ENCODE measurements around the gene DPY19L1.
A peak's percentile ranks its signal among the peaks of the same experiment; 100 is the strongest.
"Not testable (repeated sequence)": the region's sequence is repeated elsewhere in the genome, so short reads cannot be mapped to it uniquely, and the experiment has no call there.

Gene DPY19L1

DNA sequence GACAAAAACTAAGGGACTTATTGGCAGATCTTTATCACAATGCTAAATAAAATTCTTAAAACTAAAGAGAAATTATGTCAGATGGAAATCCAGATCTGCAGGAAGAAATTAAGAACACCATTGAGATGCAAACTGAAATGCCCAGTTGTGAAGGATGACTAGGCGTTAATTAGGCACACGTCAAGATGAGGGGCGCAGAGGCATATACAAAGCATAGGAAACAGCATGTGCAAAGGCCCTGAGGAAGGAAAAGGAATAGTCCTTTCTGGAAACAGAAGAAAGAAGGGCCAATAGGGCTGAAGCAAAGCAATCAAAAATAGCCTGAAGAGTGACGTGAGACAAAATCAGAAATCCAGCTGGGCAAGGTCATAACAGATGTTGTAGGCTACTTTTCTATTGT is 53.1 kb downstream of the DPY19L1 start:
- DNase-seq: not testable (repeated sequence)

- no peak for DNase-seq
Measured at GRCh38 chr7:34982371-34983019, 54.8 kb downstream of the DPY19L1 start.

DNA sequence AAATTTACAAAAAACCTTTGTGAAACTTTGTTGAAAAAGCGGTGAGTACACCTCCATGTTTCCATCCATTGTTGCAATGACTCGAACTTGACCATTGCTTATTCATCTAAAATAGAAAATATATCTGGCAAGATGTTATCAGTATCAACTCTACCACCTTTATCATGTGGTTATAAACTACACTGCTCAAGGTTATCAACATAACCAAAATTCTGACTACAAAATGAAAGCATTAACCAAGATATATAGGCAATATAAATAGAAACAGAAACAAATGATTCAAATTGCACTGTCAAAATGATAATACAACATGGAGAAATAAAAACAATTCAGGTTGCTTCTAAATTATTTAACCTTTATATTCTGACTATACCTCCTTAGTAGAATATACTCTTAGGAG is 58.2 kb downstream of the DPY19L1 start:
- not testable (repeated sequence) for DNase-seq

GRCh38 chr7:34973400-34973760 is 63.9 kb downstream of the DPY19L1 start:
- DNase-seq: no peak

DNA sequence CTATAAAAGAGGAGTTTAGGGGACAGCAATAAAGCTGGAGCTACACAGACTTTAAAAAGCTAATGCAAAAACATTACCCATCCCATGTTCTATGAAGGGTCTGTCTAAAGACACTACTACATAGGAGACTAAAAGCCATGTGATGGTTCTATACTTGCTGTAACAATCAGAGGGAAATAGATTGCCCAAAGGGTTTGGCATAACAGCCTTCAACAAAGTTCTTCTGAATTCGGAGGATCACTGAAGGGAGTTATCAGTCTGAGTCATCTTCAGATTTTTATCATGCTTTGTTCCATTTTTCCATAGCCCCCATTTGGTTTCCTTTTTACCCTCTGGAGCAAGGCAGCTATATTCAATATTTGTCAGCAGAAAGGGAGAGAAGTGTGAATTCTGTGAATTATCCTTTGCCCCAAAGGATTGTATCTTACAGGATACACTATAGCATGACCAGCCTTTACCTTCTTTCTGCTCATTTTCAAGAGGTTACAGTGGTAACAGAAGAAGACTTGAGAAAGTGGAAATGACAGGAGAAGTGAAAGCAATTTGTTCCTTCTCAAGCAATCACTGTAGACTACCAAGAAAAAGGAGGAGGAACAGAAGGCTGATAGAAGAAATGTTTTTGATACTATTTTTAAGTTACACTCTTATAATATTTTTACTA is 64.4 kb downstream of the DPY19L1 start:
- not testable (repeated sequence) for DNase-seq

DNA sequence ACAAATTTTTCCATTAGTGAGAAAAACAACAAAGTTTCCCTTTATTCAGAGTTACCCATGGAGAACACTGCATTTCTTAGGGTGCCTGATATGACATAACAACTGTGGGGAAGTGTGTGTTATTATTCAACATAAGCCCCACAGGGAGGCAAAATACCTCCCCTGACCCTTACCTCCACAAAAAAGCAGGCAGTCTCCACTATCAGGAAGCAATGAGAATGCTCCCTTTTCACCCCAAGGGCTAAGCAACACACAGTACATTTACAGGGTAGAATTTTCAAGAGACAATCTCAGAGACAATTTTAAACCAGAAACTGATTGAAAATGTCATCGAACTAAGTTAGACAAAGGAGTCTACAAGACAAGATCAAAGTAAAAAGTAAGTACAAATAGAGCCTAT is 69.5 kb downstream of the DPY19L1 start:
- DNase-seq: not testable (repeated sequence)

DNA sequence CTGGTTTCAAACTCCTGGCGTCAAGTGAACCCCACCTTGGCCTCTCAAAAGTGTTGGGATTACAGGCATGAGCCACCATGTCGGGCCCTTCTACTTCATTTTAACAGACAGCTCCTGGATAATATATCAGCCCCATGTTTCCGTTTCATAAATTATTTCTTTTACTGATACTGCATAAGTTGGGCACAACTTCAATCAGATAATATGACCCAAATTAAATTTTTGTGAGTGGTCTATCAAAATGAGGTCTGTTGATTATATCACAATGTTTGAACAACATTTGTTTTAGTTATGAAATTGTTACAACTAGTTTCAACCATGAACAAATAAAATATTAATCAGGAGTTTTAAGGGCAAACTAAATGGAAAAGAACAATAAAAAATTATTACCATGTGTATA is 70.8 kb downstream of the DPY19L1 start:
- not testable (repeated sequence) for DNase-seq

DNA sequence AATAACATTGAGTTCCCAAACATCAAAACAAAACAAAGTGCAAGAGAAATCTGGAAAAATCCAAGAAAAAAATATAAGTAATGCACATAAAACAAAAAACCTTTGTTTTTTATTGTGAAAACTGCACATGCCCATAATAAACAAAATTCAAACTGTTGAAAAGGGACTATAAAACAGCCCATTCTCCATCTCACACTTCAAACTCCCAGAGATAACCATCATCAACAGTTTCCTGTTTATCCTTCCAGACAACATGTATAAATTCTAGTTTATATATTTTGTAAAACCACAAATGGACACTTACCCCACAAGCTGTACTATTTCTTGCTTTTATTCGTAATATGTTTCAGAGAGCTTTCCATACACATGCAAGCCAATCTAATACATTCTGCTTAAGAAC is 79.3 kb downstream of the DPY19L1 start:
- DNase-seq: no peak

DNA sequence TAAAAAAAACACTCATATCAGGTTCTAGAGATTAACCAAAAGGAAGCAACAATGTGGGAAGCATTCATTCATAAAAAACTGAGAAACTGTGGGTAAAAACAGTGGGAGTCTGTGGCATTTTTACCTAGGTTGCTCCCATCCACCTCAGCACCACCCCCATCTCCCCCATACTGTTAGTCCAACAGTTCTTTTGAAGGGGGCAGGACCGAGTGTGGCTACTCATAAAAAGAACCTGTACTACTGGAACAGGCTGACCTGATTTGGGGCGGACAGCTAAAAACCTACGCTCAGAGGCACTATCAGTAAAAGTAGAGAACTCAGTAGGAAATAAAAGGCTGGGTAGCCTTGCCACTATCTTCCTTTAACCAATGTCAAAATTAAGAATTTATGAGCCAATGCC is 84.5 kb downstream of the DPY19L1 start:
- no peak for DNase-seq

DNA sequence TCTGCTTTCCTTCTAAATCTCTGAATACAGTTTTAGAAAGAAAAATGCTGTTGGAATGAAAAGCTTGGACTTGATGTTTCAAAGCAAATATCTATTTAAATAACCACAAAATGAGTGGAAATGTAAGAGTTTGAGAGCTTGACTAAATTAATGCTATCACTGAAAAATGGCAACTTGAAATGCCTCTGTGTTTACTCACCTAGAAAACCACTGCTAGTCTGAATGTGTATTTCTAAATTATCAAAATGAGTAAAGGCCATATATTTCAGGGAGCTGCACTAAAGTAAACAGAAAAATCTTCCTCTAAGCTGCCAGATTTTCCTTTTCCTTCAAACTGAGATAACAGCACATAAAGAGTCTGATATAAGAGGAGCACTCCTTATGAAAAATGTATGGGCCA is 87.9 kb downstream of the DPY19L1 start:
- DNase-seq: no peak

DNA sequence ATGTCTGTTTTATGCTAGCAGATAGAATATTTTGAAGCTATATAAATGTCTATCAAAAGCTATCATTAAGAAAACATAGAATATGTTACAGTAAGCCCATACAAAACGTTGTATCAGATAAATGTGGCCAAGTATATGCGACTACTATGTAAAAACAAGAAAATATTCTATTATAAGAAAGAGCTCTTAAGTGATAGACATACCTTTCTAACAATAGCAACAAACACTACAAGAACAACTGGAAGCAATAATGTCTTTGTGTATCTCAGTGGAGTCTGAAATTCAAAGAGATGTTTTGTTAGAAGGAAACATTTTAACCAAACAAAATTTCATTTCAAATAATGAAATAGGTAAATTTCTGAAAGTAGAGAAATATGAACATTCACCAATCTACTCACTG is 89.9 kb downstream of the DPY19L1 start:
- DNase-seq: not testable (repeated sequence)

DNA sequence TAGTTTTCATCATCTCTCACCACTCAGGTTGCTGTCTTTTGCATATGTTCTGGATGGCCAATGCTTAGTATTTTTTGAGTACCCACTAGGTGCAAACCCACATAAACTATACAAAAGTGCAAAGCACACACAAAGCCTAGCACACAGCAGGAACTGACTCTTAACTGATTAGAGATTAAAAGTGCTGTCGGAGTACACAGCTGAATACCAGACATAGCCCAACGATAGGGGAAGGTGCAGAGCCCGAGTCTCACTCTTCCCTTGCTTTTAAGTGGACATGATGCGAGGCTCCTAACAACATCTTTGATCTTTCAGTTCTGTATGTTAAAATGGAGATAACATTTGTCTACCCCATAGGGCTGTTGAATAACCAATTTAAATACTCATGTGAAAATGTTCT is 90.8 kb downstream of the DPY19L1 start:
- DNase-seq: no peak

GRCh38 chr7:34945894-34946477 is 91.3 kb downstream of the DPY19L1 start:
- DNase-seq: not testable (repeated sequence)

DNA sequence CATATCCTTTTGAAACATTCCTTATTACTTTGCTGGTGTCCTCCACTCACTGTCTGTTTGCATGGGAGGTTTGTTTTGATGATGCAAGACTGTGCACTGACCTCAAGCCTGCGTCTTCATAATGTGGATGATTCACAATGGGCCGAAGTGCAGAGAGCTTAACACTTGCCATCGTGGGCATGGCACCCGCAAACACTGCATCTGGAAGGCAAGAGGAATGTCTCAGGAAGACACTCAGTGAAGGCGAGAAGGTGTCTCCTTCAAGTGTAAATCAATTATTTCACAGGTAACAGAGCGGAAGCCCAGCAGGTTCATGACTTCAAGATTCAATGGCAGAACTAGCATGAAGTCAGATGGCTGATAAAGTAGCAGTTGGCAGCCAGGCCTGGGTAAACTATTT is 98.1 kb downstream of the DPY19L1 start:
- DNase-seq: no peak

GRCh38 chr7:34935735-34936165 is 101.5 kb downstream of the DPY19L1 start:
- DNase-seq: peak; percentile 2

GRCh38 chr7:34931739-34932138 is 105.5 kb downstream of the DPY19L1 start:
- no peak for DNase-seq

- not testable (repeated sequence) for DNase-seq
Measured at GRCh38 chr7:34929783-34930182, 107.5 kb downstream of the DPY19L1 start.

GRCh38 chr7:34928560-34928959 is 108.7 kb downstream of the DPY19L1 start:
- DNase-seq: no peak

GRCh38 chr7:34928052-34928451 is 109.2 kb downstream of the DPY19L1 start:
- peak; percentile 54 for DNase-seq

GRCh38 chr7:34920470-34920869 is 116.8 kb downstream of the DPY19L1 start:
- DNase-seq: not testable (repeated sequence)

DNA sequence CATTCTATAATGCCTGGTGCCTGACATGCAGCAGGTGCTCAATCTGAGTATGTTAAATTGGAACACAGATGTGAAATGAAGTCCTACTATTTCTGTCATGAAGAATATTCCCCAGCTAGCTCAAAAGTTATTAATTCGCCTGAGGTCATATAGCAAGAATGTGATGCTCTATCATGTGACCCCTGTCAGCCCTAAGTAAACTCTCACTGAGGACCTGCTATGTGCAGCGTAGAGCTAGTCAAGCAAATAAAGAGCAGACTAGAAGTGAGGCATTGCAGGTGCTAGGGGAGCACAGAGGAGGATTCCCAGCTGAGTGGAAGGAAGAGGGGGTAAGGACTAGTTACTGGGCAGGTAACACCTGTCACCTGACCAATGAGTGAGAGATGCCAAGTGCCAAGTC is 118.2 kb downstream of the DPY19L1 start:
- not testable (repeated sequence) for DNase-seq

GRCh38 chr7:34918198-34918861 is 119.0 kb downstream of the DPY19L1 start:
- DNase-seq: not testable (repeated sequence)

- not testable (repeated sequence) for DNase-seq
Measured at GRCh38 chr7:34917515-34917914, 119.8 kb downstream of the DPY19L1 start.

GRCh38 chr7:34916267-34916666 is 121.0 kb downstream of the DPY19L1 start:
- DNase-seq: no peak
